HL-60 (cell line): Measurements from ENCODE around the gene LITAFD.

ENCODE experiments used
- DNase-seq, 2 experiments: peaks; one replicate each; pipeline ENCODE4 v3.0.0-alpha.2; 2010 to 2020; ENCODE audit warnings: low read depth in 1 of 2, low spot score in 1 of 2
- H3K27ac ChIP-seq: fragments of 250-450 bp; sonication (Bioruptor Pico); replicated peaks from 2 replicates; pipeline ENCODE4 v1.5.1; 2020; ENCODE audit warnings: mild to moderate bottlenecking, moderate library complexity
- H3K27me3 ChIP-seq: fragments of 250-450 bp; sonication (Bioruptor Pico); 2 replicates; pipeline ENCODE4 v1.5.1; 2021; ENCODE audit warnings: mild to moderate bottlenecking, moderate library complexity; ENCODE audit not compliant: insufficient read depth, poor library complexity, severe bottlenecking
- H3K4me3 ChIP-seq: replicated peaks from 2 replicates; pipeline ENCODE4 v1.5.1; 2011; ENCODE audit warnings: mild to moderate bottlenecking, control low read depth, low read length; ENCODE audit not compliant: insufficient read depth
- CTCF ChIP-seq: IDR thresholded peaks from one replicate; pipeline ENCODE4 v1.5.1; 2011; ENCODE audit warnings: low read length, control low read depth, inconsistent platforms; ENCODE audit not compliant: insufficient read depth
- GABPA ChIP-seq: IDR thresholded peaks from 2 replicates; pipeline ENCODE4 v1.6.1; 2012; ENCODE audit warnings: low read depth
- POLR2AphosphoS5 ChIP-seq: IDR thresholded peaks from 2 replicates; pipeline ENCODE4 v1.6.1; 2012; ENCODE audit warnings: low read depth
- REST ChIP-seq: IDR thresholded peaks from 2 replicates; pipeline ENCODE4 v1.6.1; 2012; ENCODE audit warnings: low read depth; ENCODE audit not compliant: insufficient replicate concordance
- SPI1 ChIP-seq: IDR thresholded peaks from 2 replicates; pipeline ENCODE4 v1.6.1; 2012; ENCODE audit warnings: low read depth, mild to moderate bottlenecking, borderline replicate concordance

The LITAFD gene

DNA sequence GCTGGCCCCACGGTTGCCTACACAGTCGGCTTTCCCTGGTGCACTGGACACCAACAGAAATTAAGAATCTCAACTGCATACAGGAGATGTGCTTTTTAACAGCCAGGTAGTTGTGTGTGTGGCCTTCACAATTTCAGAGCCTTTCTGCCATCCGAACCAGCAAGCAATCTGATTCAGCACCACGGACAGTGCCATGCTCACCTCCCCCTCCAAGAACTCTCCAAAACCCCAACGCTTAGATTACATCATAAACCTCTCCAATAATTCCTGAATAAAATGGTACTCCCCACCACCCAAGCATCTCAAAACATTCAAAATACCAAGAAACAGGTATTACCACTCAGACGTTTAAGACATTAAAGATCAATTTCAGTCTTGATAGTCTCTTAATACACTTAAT, 49.7 kb downstream of the LITAFD start:
- DNase-seq = peak in 1 of 2 experiments; percentile 8
- Histone ChIP-seq H3K27ac (no peak overlapping the region), H3K27me3 (no peaks in the 10 kb centered on the region), H3K4me3 (no peak overlapping the region)
- peak; percentile 98 for TF ChIP-seq REST
- no peak for TF ChIP-seq CTCF

- no peaks in the 10 kb centered on the region for H3K27me3 ChIP-seq
- no peak for DNase-seq
- H3K27ac ChIP-seq = no peak overlapping the region
- no peak overlapping the region for H3K4me3 ChIP-seq
- no peak for TF ChIP-seq SPI1
- TF ChIP-seq POLR2AphosphoS5 = no peak
- no peak for TF ChIP-seq GABPA
- no peak for TF ChIP-seq REST
- TF ChIP-seq CTCF = no peak
These were observed 52.5 kb downstream of the LITAFD start for GRCh38 chr16:8934601-8935000.
